GM18499 (cell line): ENCODE results near the gene SERPINB8.

Experiments used
- ATAC-seq: cut with Tn5 transposase; IDR thresholded peaks from one replicate; pipeline ENCODE4 v1.9.1; 2021; ENCODE audit warnings: moderate number of reproducible peaks; ENCODE audit not compliant: insufficient read depth, unreplicated experiment

The SERPINB8 gene

GRCh38 chr18:64002581-64002980 lies 32.7 kb downstream of the SERPINB8 start:
- ATAC-seq: no peak

GRCh38 chr18:64009305-64009704 lies 39.4 kb downstream of the SERPINB8 start:
- no peak for ATAC-seq

GRCh38 chr18:64011513-64011912 lies 41.6 kb downstream of the SERPINB8 start:
- ATAC-seq: no peak

GRCh38 chr18:64017870-64018269 lies 48.0 kb downstream of the SERPINB8 start:
- ATAC-seq: no peak

- no peak for ATAC-seq
These were observed 50.3 kb downstream of the SERPINB8 start for GRCh38 chr18:64019922-64020756.

- no peak for ATAC-seq
These were observed 56.5 kb downstream of the SERPINB8 start for GRCh38 chr18:64026350-64026749.

- peak; percentile 77 for ATAC-seq
These were observed 58.2 kb downstream of the SERPINB8 start for GRCh38 chr18:64027931-64028695.

GRCh38 chr18:64029096-64029495 lies 59.2 kb downstream of the SERPINB8 start:
- ATAC-seq: no peak

- ATAC-seq: no peak
These were observed 61.5 kb downstream of the SERPINB8 start for GRCh38 chr18:64031411-64031810.

- ATAC-seq: no peak
These were observed 62.4 kb downstream of the SERPINB8 start for GRCh38 chr18:64032312-64032711.

GRCh38 chr18:64037812-64038414 lies 68.0 kb downstream of the SERPINB8 start:
- ATAC-seq: no peak
